K562 (cell line): ENCODE results near the gene MYO1D. TPM values are rescaled to one million over a fixed set of nuclear protein-coding genes. Genes with fewer than 3 reads are reported as not detected.
A peak's percentile ranks its signal among the peaks of the same experiment; 100 is the strongest.

Experiments used
- ATAC-seq: fragments of 200-7000 bp; cut with Tn5 transposase; 3 replicates; pipeline ENCODE4 v1.9.1; 2020; ENCODE audit warnings: moderate library complexity
- BruUV-seq: library from RNA; stranded (reverse); fragments of 400-500 nt; replicated peaks from 2 replicates; lab custom pipeline; 2021; lab: Mats Ljungman, UMichigan
- CTCF ChIA-PET: fragments of 300-600 bp; formaldehyde crosslinking; extraction: SDS; loops from one replicate; lab custom pipeline; 2021; ENCODE audit warnings: low intra/inter-chr PET ratio; lab: Yijun Ruan, JAX
- POLR2A ChIA-PET: fragments of 300-600, 350-650 bp; sonication (Branson Sonifier 250); formaldehyde crosslinking; extraction: SDS; loops from one replicate; lab custom pipeline; 2021; ENCODE audit warnings: antibody characterized with exemption, inconsistent platforms; lab: Yijun Ruan, JAX
- DNase-seq, 4 experiments: peaks; one replicate each; pipeline versions ENCODE4 v3.0.0 to v3.0.0-alpha.2; 2011 to 2018; ENCODE audit warnings: low spot score in 3 of 4, mixed read lengths in 3 of 4; ENCODE audit errors: extremely low read depth in 1 of 4
- FAIRE-seq: peaks from 2 replicates; lab custom pipeline; 2011; peaks lifted over from hg19 to GRCh38; lab: Jason Lieb, UNC
- H2AFZ ChIP-seq: 2 replicates; pipeline ENCODE4 v1.6.0; 2011; ENCODE audit warnings: low read depth, low read length, control low read depth, inconsistent platforms
- H3K27ac ChIP-seq: fragments of 200-600 bp; 3 replicates; pipeline ENCODE4 v1.8.0; 2011; ENCODE audit warnings: low read depth, mild to moderate bottlenecking, control low read depth, inconsistent platforms, low read length, moderate library complexity, mixed read lengths; ENCODE audit errors: extremely low read depth
- H3K27me3 ChIP-seq, 2 experiments: fragments of 300-600 bp in 1 of 2; 2 replicates in 1 of 2; 3 replicates in 1 of 2; pipeline versions ENCODE4 v1.6.0 to v1.8.0; 2011; ENCODE audit warnings: inconsistent platforms in 2 of 2, low read length in 2 of 2, mild to moderate bottlenecking in 1 of 2, mixed read lengths in 1 of 2, moderate library complexity in 1 of 2; ENCODE audit not compliant: control insufficient read depth in 2 of 2, insufficient read depth in 2 of 2
- H3K36me3 ChIP-seq: fragments of 300-600 bp; 3 replicates; pipeline ENCODE4 v1.8.0; 2011; ENCODE audit warnings: mild to moderate bottlenecking, low read length, inconsistent platforms; ENCODE audit not compliant: control insufficient read depth, insufficient read depth
- H3K4me1 ChIP-seq, 2 experiments: fragments of 200-600 bp in 1 of 2; replicated peaks in 1 of 2; 2 replicates in 1 of 2; 3 replicates in 1 of 2; pipeline versions ENCODE4 v1.5.1 to v1.8.0; 2011; ENCODE audit warnings: inconsistent platforms in 2 of 2, low read length in 2 of 2, mild to moderate bottlenecking in 1 of 2, mixed read lengths in 1 of 2, moderate library complexity in 1 of 2; ENCODE audit not compliant: control insufficient read depth in 2 of 2, insufficient read depth in 2 of 2
- H3K4me2 ChIP-seq: 2 replicates; pipeline ENCODE4 v1.6.1; 2011; ENCODE audit warnings: low read length, control low read depth, inconsistent platforms, mixed read lengths; ENCODE audit not compliant: insufficient read depth
- H3K4me3 ChIP-seq: fragments of 200-600 bp; sonication (generic), shearing (Covaris generic); 2 replicates; pipeline ENCODE4 v1.5.1; 2016; ENCODE audit warnings: control low read depth, inconsistent platforms
- H3K79me2 ChIP-seq: fragments of 200-600 bp; 3 replicates; pipeline ENCODE4 v1.8.0; 2011; ENCODE audit warnings: low read length, inconsistent platforms; ENCODE audit not compliant: control insufficient read depth, insufficient read depth
- H3K9ac ChIP-seq, 2 experiments: 2 replicates each; pipeline versions ENCODE4 v1.6.0 to v1.6.1; 2011; ENCODE audit warnings: low read depth in 2 of 2, low read length in 2 of 2, control low read depth in 1 of 2, inconsistent platforms in 1 of 2, mild to moderate bottlenecking in 1 of 2, mixed read lengths in 1 of 2; ENCODE audit not compliant: insufficient read depth in 1 of 2
- H3K9me1 ChIP-seq: one replicate; pipeline ENCODE4 v1.6.0; 2011; ENCODE audit warnings: inconsistent platforms, mild to moderate bottlenecking, low read length, moderate library complexity; ENCODE audit not compliant: control insufficient read depth, insufficient read depth
- H3K9me3 ChIP-seq: replicated peaks from 2 replicates; pipeline ENCODE4 v1.5.1; 2011; ENCODE audit warnings: low read depth, low read length, inconsistent platforms; ENCODE audit not compliant: control insufficient read depth, insufficient read depth
- H4K20me1 ChIP-seq: replicated peaks from 2 replicates; pipeline ENCODE4 v1.6.1; 2011; ENCODE audit warnings: low read length, inconsistent platforms, mixed read lengths; ENCODE audit not compliant: control insufficient read depth, insufficient read depth
- CBX8 ChIP-seq: fragments of 200-600 bp; sonication (generic); IDR thresholded peaks from 2 replicates; pipeline ENCODE4 v1.6.1; 2012; ENCODE audit warnings: borderline replicate concordance, mixed run types, low read depth, mild to moderate bottlenecking, moderate library complexity, mixed read lengths, low read length, control low read depth, inconsistent platforms; ENCODE audit not compliant: poor library complexity, severe bottlenecking; ENCODE audit errors: extremely low read depth
- E2F3 ChIP-seq: fragments of 250-450 bp; sonication (Bioruptor Pico); IDR thresholded peaks from 2 replicates; pipeline ENCODE4 v1.4.0; 2020; ENCODE audit warnings: mild to moderate bottlenecking
- FOXM1 ChIP-seq, 2 experiments: fragments of 450-650 bp in 1 of 2; sonication (generic) in 1 of 2; formaldehyde crosslinking in 1 of 2; IDR thresholded peaks; 2 replicates each; pipeline versions ENCODE4 v1.6.1 to v1.9.0; 2017 to 2022; ENCODE audit warnings: low read depth in 2 of 2, mild to moderate bottlenecking in 2 of 2, missing genetic modification reagents in 1 of 2, moderate library complexity in 1 of 2
- GABPB2 ChIP-seq: fragments of 250-450 bp; sonication (Bioruptor Pico); conservative IDR thresholded peaks from 2 replicates; pipeline ENCODE4 v1.5.1; 2021; ENCODE audit warnings: mild to moderate bottlenecking
- JUN ChIP-seq, 2 experiments: sonication (generic) in 1 of 2; formaldehyde crosslinking in 1 of 2; IDR thresholded peaks; 2 replicates each; pipeline versions ENCODE4 v1.6.1 to v1.8.0; 2012 to 2022; ENCODE audit warnings: borderline replicate concordance in 2 of 2, mild to moderate bottlenecking in 2 of 2, improper control_type of control experiment in 1 of 2, low read depth in 1 of 2, low read length in 1 of 2, missing genetic modification reagents in 1 of 2
- MEF2D ChIP-seq: conservative IDR thresholded peaks from 2 replicates; pipeline ENCODE4 v1.6.1; 2016; ENCODE audit warnings: low read depth, missing genetic modification characterization, missing compliant biosample characterization
- NFATC3 ChIP-seq: fragments of 450-650 bp; IDR thresholded peaks from 2 replicates; pipeline ENCODE4 v1.6.1; 2017; ENCODE audit warnings: mild to moderate bottlenecking
- POLR2AphosphoS5 ChIP-seq: IDR thresholded peaks from 2 replicates; pipeline ENCODE4 v1.6.1; 2011; ENCODE audit warnings: mild to moderate bottlenecking, low read depth, low read length, moderate library complexity; ENCODE audit not compliant: control insufficient read depth, insufficient read depth
- RB1 ChIP-seq: fragments of 450-650 bp; IDR thresholded peaks from 2 replicates; pipeline ENCODE4 v1.6.1; 2017; ENCODE audit warnings: low read depth, mild to moderate bottlenecking
- RBFOX2 ChIP-seq: fragments of 200-400 bp; formaldehyde crosslinking; IDR thresholded peaks from 2 replicates; pipeline ENCODE4 v1.6.1; 2017; ENCODE audit warnings: low read depth, mild to moderate bottlenecking, low read length, moderate library complexity
- TCF7L2 ChIP-seq: fragments of 150-350 bp; IDR thresholded peaks from 2 replicates; pipeline ENCODE4 v1.6.1; 2016; ENCODE audit warnings: low read depth, mild to moderate bottlenecking, low read length, moderate library complexity
- TCFL5 ChIP-seq: fragments of 250-450 bp; sonication (Bioruptor Pico); conservative IDR thresholded peaks from 2 replicates; pipeline ENCODE4 v1.6.1; 2021; ENCODE audit warnings: mild to moderate bottlenecking, moderate library complexity, matching md5 sums
- ZBTB1 ChIP-seq: sonication (generic); formaldehyde crosslinking; IDR thresholded peaks from 2 replicates; pipeline ENCODE4 v1.8.1; 2023; ENCODE audit warnings: missing genetic modification reagents, low read depth, mild to moderate bottlenecking, borderline replicate concordance
- ZNF354B ChIP-seq: fragments of 250-450 bp; sonication (Bioruptor Pico); IDR thresholded peaks from 2 replicates; pipeline ENCODE4 v1.4.0; 2020
- ZNF551 ChIP-seq: fragments of 250-450 bp; sonication (Bioruptor Pico); IDR thresholded peaks from 2 replicates; pipeline ENCODE4 v1.5.0; 2021; ENCODE audit warnings: mild to moderate bottlenecking, moderate library complexity
- WGBS: fragments of 100-300 bp; shearing (Covaris generic); methylation state at CpG from one replicate; pipeline ENCODE4 v1.1.6; 2016; ENCODE audit warnings: low coverage, mixed read lengths; ENCODE audit not compliant: insufficient coverage; ENCODE audit errors: missing lambda C conversion rate; 5-methylcytosine and 5-hydroxymethylcytosine counted together
- in situ Hi-C: fragments of 300-500 bp; cut with MboI; formaldehyde crosslinking; loops from 4 replicates; pipeline ENCODE4 v1.15.0; 2018; ENCODE audit warnings: inconsistent platforms, mixed read lengths
- intact Hi-C: fragments of 100-400 bp; cut with micrococcal nuclease; formaldehyde crosslinking; loops from 2 replicates; pipeline ENCODE4 v1.14.2; 2022
- polyA plus RNA-seq, 8 experiments: library from polyadenylated mRNA; depleted of rRNA in 4 of 8; stranded (reverse) in 5 of 8; unstranded in 3 of 8; fragments of >200 nt; fragmentation: Nextera tagmentation in 2 of 8; fragmentation: Illumina TruSeq in 1 of 8; extraction: Ambion mirVana in 2 of 8; extraction: Trizol in 1 of 8; gene quantifications; 2 replicates each; pipeline versions ENCODE4 v1.2.1 to v1.2.3, GENCODE V29; 2011 to 2014; ENCODE audit warnings: inconsistent platforms in 1 of 8, missing spikeins in 1 of 8
- total RNA-seq, 7 experiments: library from RNA; depleted of rRNA in 6 of 7; stranded (reverse); fragments of >200 nt in 6 of 7; fragmentation: Illumina TruSeq in 2 of 7; extraction: Trizol in 2 of 7; gene quantifications; 2 replicates each; pipeline versions ENCODE4 v1.2.1 to v1.2.3, GENCODE V29; 2011 to 2021; ENCODE audit warnings: low replicate concordance in 1 of 7
- TF ChIP-seq, protein P1 (sequence below): IDR thresholded peaks from 2 replicates; pipeline ENCODE4 v1.6.1; 2011; ENCODE audit warnings: borderline replicate concordance, low read depth, mild to moderate bottlenecking, moderate library complexity, low read length; ENCODE audit not compliant: insufficient read depth, poor library complexity, severe bottlenecking
- TF ChIP-seq, protein P2 (sequence below): sonication (generic); formaldehyde crosslinking; IDR thresholded peaks from 2 replicates; pipeline ENCODE4 v1.8.1; 2023; ENCODE audit warnings: mild to moderate bottlenecking, missing genetic modification reagents

The MYO1D gene
- total and polyA plus RNA-seq, 9 of the 15 experiments (the other 6 are each of a cell fraction or from before 2014, with no cell fraction given), result 2.1 to 71.2 (median 45.4) TPM

DNA sequence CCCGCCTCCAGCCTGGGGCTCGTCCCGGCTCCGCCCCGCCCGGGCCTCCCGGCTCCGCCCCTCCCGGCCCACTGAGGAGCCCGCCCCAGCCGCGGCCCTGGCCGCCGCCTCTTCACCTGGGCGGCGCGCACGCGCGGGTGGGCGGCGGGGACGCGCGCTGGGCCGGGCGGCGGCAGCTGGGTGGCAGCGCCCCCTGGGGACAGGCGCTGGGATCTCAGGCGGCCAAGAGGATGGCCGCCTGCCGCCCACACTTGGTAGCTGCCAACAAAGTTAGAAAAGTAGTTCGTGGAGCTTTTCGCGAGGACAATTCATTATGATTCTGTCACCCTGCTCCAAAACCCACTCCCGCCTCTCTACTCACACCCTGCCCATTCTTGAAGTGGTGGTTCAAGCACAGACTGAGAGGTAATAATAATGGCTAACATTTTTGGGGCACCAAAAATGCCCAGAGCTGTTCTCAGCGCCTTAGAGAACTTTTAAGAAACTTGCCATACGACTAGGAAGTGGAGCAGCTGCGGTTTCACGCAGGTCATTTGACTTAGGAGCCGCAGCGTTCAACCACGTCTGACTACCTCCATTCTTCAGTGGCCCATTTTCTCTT, 340 bp upstream of the MYO1D start:
- intact Hi-C loops (loop anchor here (1.0 to 2.0 kb wide), 3 partner anchors 33 to 94 kb away; no protein-coding TSS in a partner anchor), in situ Hi-C loops (loop anchor here (10.0 kb wide), 1 partner anchor 92 kb away; no protein-coding TSS in a partner anchor)
- ATAC-seq, result peak; percentile 97
- CTCF ChIA-PET, result interaction anchor here (0.6 to 3.8 kb wide), 6 partner anchors 91 to 1036 kb away, joined by 3 to 73 read pairs (median 4); no protein-coding TSS in a partner anchor
- H3K4me2 ChIP-seq, result peak overlapping the region; percentile 73
- POLR2A ChIA-PET, result interaction anchor here (0.6 to 6.9 kb wide), 17 partner anchors 9 to 470 kb away, joined by 3 to 51 read pairs (median 4); partner anchors contain the start of gene TMEM98
- 3% methylated on average over 22 of the region's 44 CpGs for WGBS
- no peaks in the 10 kb centered on the region for H4K20me1 ChIP-seq
- peaks cover 13 to 23% of the 10 kb centered on the region in 2 experiments for H3K4me1 ChIP-seq
- peak; percentile 94 to 99 (median 97) for DNase-seq
- H3K27ac ChIP-seq, result peak overlapping the region; percentile 88
- H3K9me3 ChIP-seq, result no peaks in the 10 kb centered on the region
- peaks cover 15% of the 10 kb centered on the region; the same call in 2 of the 3 replicates for H3K36me3 ChIP-seq
- peak overlapping the region; percentile 95 for H3K4me3 ChIP-seq
- H3K9me1 ChIP-seq, result no peaks in the 10 kb centered on the region
- H3K79me2 ChIP-seq, result peaks cover 40% of the 10 kb centered on the region
- no peaks in the 10 kb centered on the region for H3K27me3 ChIP-seq
- BruUV-seq, result no TSS peak
- peak overlapping the region; percentile 68 to 95 for H3K9ac ChIP-seq
- H2AFZ ChIP-seq, result peak overlapping the region; percentile 98
- no peak for FAIRE-seq
- peak; percentile 92 for TF ChIP-seq RB1
- no peak for TF ChIP-seq POLR2AphosphoS5
- TF ChIP-seq, protein P1, sequence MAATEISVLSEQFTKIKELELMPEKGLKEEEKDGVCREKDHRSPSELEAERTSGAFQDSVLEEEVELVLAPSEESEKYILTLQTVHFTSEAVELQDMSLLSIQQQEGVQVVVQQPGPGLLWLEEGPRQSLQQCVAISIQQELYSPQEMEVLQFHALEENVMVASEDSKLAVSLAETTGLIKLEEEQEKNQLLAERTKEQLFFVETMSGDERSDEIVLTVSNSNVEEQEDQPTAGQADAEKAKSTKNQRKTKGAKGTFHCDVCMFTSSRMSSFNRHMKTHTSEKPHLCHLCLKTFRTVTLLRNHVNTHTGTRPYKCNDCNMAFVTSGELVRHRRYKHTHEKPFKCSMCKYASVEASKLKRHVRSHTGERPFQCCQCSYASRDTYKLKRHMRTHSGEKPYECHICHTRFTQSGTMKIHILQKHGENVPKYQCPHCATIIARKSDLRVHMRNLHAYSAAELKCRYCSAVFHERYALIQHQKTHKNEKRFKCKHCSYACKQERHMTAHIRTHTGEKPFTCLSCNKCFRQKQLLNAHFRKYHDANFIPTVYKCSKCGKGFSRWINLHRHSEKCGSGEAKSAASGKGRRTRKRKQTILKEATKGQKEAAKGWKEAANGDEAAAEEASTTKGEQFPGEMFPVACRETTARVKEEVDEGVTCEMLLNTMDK, result peak; percentile 52
- TF ChIP-seq TCFL5, result no peak
- TF ChIP-seq JUN (IDR thresholded peaks at IDR 0.05; ENCODE audit: borderline replicate concordance, low read depth, low read length), result no peak
- no peak for TF ChIP-seq JUN (CRISPR knock-in tag; IDR thresholded peaks at IDR 0.05; ENCODE audit: borderline replicate concordance)
- TF ChIP-seq ZNF551 (CRISPR knock-in tag), result no peak
- TF ChIP-seq CBX8, result no peak
- no peak for TF ChIP-seq RBFOX2
- TF ChIP-seq ZNF354B (CRISPR knock-in tag), result no peak
- no peak for TF ChIP-seq FOXM1 (IDR thresholded peaks at IDR 0.05; ENCODE audit: low read depth)
- no peak for TF ChIP-seq FOXM1 (CRISPR knock-in tag; IDR thresholded peaks at IDR 0.05; ENCODE audit: low read depth)
- TF ChIP-seq, protein P2, sequence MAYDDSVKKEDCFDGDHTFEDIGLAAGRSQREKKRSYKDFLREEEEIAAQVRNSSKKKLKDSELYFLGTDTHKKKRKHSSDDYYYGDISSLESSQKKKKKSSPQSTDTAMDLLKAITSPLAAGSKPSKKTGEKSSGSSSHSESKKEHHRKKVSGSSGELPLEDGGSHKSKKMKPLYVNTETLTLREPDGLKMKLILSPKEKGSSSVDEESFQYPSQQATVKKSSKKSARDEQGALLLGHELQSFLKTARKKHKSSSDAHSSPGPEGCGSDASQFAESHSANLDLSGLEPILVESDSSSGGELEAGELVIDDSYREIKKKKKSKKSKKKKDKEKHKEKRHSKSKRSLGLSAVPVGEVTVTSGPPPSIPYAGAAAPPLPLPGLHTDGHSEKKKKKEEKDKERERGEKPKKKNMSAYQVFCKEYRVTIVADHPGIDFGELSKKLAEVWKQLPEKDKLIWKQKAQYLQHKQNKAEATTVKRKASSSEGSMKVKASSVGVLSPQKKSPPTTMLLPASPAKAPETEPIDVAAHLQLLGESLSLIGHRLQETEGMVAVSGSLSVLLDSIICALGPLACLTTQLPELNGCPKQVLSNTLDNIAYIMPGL, result no peak
- TF ChIP-seq MEF2D (tag), result no peak
- TF ChIP-seq GABPB2, result no peak
- no peak for TF ChIP-seq E2F3 (CRISPR knock-in tag)
- no peak for TF ChIP-seq NFATC3
- no peak for TF ChIP-seq TCF7L2
- no peak for TF ChIP-seq ZBTB1 (CRISPR knock-in tag)
